ENCODE measurements around the gene UROC1.

- TF ChIP-seq, protein P1, sequence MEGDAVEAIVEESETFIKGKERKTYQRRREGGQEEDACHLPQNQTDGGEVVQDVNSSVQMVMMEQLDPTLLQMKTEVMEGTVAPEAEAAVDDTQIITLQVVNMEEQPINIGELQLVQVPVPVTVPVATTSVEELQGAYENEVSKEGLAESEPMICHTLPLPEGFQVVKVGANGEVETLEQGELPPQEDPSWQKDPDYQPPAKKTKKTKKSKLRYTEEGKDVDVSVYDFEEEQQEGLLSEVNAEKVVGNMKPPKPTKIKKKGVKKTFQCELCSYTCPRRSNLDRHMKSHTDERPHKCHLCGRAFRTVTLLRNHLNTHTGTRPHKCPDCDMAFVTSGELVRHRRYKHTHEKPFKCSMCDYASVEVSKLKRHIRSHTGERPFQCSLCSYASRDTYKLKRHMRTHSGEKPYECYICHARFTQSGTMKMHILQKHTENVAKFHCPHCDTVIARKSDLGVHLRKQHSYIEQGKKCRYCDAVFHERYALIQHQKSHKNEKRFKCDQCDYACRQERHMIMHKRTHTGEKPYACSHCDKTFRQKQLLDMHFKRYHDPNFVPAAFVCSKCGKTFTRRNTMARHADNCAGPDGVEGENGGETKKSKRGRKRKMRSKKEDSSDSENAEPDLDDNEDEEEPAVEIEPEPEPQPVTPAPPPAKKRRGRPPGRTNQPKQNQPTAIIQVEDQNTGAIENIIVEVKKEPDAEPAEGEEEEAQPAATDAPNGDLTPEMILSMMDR (conservative IDR thresholded peaks at IDR 0.05; ENCODE audit: low read depth in 2 of 2), result no peak
- TF ChIP-seq EZH2 (IDR thresholded peaks at IDR 0.05; ENCODE audit: low read depth, unreplicated experiment) (no peak), REST (IDR thresholded peaks at IDR 0.05; ENCODE audit: unreplicated experiment) (no peak), EZH2phosphoT487 (IDR thresholded peaks at IDR 0.05; ENCODE audit: unreplicated experiment) (no peak), ZNF331 (CRISPR knock-in tag; IDR thresholded peaks at IDR 0.05; ENCODE audit: low read depth) (no peak), POLR2AphosphoS5 (IDR thresholded peaks at IDR 0.05; ENCODE audit: low read depth) (no peak), CREB1 (CRISPR knock-in tag; IDR thresholded peaks at IDR 0.05; ENCODE audit: low read depth) (no peak), ZNF114 (CRISPR knock-in tag; IDR thresholded peaks at IDR 0.05) (no peak)
These were observed 45.1 kb downstream of the UROC1 start for GRCh38 chr3:126472277-126473006.
